GM19025 (cell line): ENCODE measurements around the gene TMEM45A.

Experiments used
- ATAC-seq: cut with Tn5 transposase; IDR thresholded peaks from one replicate; pipeline ENCODE4 v1.9.1; 2021; ENCODE audit warnings: mild to moderate bottlenecking, low read depth, moderate library complexity; ENCODE audit not compliant: unreplicated experiment

TMEM45A gene

GRCh38 chr3:100606894-100607512 is 114.6 kb downstream of the TMEM45A start:
- peak; percentile 72 for ATAC-seq

DNA sequence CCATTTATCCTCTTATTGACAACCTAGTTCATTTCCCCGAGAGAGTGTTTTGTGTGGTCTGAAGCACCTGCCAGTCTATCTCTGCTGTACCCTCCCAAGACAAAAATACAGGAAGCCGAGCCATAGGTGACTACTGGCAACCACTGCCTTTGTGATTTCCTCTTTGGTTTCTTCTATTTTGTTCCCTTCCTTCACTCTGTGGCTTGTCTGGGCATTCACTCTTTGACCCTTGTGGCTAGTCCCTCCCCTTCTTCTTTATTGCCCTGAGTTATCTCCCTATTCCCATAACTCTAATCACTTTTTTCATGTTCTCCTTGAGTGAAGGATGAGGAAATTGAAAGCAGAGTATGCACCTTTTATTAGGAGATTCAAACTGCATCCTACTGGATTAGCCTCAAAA is 116.9 kb downstream of the TMEM45A start, which contains the start of gene ADGRG7:
ADGRG7 (plus strand) TSS at position 297 of the 400 bp plus-strand sequence. CDS start 256 bp downstream, outside the sequence.
- ATAC-seq, result no peak

DNA sequence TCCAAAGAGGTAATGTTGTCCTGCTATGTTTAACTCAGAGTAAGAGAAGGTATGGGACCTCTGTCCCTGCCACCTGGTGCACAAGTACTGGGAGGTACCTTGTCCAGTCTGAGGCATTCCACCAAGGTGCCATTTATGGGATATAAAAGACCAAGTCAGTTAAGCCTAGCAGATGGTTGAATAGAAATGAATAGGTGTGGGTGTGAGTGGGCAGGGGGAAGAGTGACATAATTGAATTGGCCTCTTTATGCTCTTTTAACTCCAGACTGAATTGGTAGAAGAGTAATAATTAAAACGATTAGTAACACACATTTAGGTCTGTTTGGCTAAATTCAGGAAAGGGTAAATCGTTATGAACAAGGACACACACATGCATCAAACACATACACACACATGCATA is 117.5 kb downstream of the TMEM45A start:
- ATAC-seq, result no peak

- no peak for ATAC-seq
Observed at GRCh38 chr3:100611221-100611620, 118.8 kb downstream of the TMEM45A start.

DNA sequence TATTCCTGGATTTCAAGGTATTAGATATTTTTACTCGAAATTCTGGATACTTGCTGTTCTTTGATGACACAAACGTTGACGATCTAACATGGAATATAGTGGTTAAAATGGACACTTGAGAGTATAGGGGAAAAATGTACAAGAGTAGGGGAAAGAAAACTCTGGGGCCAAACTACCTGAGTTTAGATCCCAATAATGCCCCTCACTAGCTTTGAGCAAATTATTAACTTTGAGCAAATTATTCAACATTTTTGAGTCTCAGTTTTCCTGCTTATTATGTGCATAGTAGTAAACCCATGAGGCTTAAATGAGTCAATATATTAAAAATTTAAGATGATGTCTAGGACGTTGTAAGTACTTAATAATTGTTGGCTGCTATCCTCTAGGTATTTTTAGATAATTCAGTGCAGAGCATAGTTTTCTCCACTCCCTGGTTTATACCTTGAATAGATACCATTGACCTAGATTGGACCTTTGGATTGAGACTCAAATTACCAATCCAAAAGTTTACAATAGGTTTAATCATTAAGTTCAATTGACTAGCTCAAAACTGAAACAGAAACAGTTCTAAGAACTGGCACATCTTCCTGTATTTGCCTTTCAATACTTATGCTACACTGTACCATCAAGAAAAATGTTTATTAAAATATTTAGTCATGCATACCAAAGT is 121.4 kb downstream of the TMEM45A start:
- no peak for ATAC-seq

DNA sequence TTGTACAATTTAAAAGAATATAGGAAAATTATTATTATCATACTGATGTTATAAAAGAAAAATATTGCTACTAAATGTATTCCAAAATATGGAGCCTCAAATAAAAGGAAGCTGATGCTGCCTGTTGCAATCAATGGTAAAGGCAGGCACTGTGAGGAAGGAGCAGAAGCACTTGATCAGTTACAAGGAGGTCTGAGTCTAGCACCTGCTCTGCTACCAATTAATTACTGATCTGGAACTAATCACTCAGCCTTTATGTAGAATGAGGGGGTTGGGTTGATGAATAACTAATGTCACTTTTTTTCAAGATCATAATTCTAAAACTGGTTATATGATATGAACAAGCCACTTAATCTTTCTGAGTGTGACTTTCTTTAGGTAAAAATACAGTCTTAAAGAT is 122.5 kb downstream of the TMEM45A start:
- no peak for ATAC-seq

GRCh38 chr3:100615684-100616083 is 123.3 kb downstream of the TMEM45A start:
- no peak for ATAC-seq

- ATAC-seq, result no peak
Observed at GRCh38 chr3:100621251-100621650, 128.8 kb downstream of the TMEM45A start.
